Measurements from ENCODE around the gene AP2A1.

DNA sequence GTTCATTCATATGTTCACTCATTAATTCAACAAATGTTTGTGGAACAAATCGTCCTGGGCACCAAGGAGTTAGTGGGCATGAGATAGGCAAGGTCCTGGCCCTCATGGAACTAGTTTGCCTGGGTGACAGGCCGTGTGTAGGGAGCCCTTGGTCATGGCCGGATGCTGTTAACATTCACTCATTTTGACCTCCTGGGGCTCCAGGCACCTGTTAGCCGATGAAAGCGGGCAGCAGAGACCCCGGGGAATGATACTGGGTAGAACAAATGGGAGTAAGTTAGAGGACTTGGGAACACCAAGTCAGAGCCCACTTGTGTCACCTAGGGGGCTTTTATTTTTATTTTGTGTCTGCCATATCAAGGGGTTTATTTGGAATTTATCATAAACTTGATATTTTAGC is 57.9 kb downstream of the AP2A1 start:
- TF ChIP-seq CHD2 (IDR thresholded peaks at IDR 0.05; ENCODE audit: borderline replicate concordance, low read depth, low read length), result no peak
- no peak for TF ChIP-seq TCF7 (IDR thresholded peaks at IDR 0.05; ENCODE audit: borderline replicate concordance)
- TF ChIP-seq NR2F1 (conservative IDR thresholded peaks at IDR 0.05), result no peak
- TF ChIP-seq, protein P1, sequence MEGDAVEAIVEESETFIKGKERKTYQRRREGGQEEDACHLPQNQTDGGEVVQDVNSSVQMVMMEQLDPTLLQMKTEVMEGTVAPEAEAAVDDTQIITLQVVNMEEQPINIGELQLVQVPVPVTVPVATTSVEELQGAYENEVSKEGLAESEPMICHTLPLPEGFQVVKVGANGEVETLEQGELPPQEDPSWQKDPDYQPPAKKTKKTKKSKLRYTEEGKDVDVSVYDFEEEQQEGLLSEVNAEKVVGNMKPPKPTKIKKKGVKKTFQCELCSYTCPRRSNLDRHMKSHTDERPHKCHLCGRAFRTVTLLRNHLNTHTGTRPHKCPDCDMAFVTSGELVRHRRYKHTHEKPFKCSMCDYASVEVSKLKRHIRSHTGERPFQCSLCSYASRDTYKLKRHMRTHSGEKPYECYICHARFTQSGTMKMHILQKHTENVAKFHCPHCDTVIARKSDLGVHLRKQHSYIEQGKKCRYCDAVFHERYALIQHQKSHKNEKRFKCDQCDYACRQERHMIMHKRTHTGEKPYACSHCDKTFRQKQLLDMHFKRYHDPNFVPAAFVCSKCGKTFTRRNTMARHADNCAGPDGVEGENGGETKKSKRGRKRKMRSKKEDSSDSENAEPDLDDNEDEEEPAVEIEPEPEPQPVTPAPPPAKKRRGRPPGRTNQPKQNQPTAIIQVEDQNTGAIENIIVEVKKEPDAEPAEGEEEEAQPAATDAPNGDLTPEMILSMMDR (IDR thresholded peaks at IDR 0.05 in 2 of 3, conservative IDR thresholded peaks at IDR 0.05 in 1 of 3; ENCODE audit: control insufficient read depth in 2 of 3, extremely low read depth in 1 of 3, insufficient read depth in 1 of 3, low read depth in 3 of 3, low read length in 3 of 3), result no peak
- TF ChIP-seq, protein P2, sequence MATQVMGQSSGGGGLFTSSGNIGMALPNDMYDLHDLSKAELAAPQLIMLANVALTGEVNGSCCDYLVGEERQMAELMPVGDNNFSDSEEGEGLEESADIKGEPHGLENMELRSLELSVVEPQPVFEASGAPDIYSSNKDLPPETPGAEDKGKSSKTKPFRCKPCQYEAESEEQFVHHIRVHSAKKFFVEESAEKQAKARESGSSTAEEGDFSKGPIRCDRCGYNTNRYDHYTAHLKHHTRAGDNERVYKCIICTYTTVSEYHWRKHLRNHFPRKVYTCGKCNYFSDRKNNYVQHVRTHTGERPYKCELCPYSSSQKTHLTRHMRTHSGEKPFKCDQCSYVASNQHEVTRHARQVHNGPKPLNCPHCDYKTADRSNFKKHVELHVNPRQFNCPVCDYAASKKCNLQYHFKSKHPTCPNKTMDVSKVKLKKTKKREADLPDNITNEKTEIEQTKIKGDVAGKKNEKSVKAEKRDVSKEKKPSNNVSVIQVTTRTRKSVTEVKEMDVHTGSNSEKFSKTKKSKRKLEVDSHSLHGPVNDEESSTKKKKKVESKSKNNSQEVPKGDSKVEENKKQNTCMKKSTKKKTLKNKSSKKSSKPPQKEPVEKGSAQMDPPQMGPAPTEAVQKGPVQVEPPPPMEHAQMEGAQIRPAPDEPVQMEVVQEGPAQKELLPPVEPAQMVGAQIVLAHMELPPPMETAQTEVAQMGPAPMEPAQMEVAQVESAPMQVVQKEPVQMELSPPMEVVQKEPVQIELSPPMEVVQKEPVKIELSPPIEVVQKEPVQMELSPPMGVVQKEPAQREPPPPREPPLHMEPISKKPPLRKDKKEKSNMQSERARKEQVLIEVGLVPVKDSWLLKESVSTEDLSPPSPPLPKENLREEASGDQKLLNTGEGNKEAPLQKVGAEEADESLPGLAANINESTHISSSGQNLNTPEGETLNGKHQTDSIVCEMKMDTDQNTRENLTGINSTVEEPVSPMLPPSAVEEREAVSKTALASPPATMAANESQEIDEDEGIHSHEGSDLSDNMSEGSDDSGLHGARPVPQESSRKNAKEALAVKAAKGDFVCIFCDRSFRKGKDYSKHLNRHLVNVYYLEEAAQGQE (IDR thresholded peaks at IDR 0.05; ENCODE audit: low read depth, low read length), result no peak
- no peak for TF ChIP-seq BHLHE40 (IDR thresholded peaks at IDR 0.05; ENCODE audit: borderline replicate concordance in 1 of 2, low read depth in 2 of 2, low read length in 1 of 2)
- TF ChIP-seq BACH1 (IDR thresholded peaks at IDR 0.05; ENCODE audit: borderline replicate concordance), result no peak

Measured in GM12878 (cell line).